Measurements from ENCODE around the gene UBE2V1. TPM values are rescaled to one million over a fixed set of nuclear protein-coding genes. Genes with fewer than 3 reads are reported as not detected.

Gene UBE2V1
- total RNA-seq, 2 donors from 2014 or later: 47.1 to 64.7 TPM

- Histone ChIP-seq H3K9me3 (no peaks in the 10 kb centered on the region), H3K27me3 (replicated peaks; ENCODE audit: insufficient read depth) (no peaks in the 10 kb centered on the region), H3K4me3 (no peak overlapping the region), H3K36me3 (no peaks in the 10 kb centered on the region), H3K27ac (no peak overlapping the region), H3K4me1 (replicated peaks) (no peaks in the 10 kb centered on the region)
- no peak for DNase-seq (ENCODE audit: low spot score)
- WGBS: 78% methylated on average over 9 of the region's 9 CpGs
- intact Hi-C loops (cut with DNase I): no loop called here
- TF ChIP-seq, protein P1, sequence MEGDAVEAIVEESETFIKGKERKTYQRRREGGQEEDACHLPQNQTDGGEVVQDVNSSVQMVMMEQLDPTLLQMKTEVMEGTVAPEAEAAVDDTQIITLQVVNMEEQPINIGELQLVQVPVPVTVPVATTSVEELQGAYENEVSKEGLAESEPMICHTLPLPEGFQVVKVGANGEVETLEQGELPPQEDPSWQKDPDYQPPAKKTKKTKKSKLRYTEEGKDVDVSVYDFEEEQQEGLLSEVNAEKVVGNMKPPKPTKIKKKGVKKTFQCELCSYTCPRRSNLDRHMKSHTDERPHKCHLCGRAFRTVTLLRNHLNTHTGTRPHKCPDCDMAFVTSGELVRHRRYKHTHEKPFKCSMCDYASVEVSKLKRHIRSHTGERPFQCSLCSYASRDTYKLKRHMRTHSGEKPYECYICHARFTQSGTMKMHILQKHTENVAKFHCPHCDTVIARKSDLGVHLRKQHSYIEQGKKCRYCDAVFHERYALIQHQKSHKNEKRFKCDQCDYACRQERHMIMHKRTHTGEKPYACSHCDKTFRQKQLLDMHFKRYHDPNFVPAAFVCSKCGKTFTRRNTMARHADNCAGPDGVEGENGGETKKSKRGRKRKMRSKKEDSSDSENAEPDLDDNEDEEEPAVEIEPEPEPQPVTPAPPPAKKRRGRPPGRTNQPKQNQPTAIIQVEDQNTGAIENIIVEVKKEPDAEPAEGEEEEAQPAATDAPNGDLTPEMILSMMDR (IDR thresholded peaks at IDR 0.05): no peak
- no peak for TF ChIP-seq POLR2AphosphoS5 (IDR thresholded peaks at IDR 0.05)
- no peak for TF ChIP-seq POLR2A (IDR thresholded peaks at IDR 0.05)
Observed at GRCh38 chr20:50034567-50035180, 78.3 kb downstream of the UBE2V1 start.

DNA sequence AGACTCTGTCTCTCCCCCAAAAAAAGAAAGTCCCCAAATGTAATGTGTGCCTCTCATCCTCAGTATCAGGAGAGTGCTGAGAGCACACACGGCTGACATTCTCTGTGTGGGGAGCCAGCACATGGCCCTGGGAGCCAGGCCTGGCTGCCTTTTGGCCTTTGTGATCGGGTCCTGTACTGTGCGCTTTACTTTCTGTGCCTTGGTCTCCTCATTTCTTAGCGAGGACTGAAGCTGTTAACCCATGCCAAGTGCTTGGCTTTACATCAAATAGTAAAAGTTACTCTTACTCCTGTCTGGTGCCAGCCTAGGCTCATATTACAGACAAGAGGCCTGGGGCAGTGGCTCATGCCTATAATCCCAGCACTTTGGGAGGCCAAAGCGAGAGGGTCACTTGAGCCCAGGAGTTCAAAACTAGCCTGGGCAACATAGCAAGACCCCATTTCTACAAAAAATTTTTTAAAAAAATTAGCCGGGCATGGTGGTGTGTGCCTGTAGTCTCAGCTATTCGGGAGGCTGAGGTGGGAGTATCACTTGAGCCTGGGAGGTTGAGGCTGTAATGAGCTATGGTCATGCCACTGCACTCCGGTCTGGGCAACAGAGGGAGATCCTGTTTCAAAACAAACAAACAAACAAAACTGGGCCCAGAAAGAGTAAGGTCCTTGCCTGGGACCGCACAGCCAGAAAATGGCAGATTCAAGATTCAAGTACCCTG is 79.8 kb downstream of the UBE2V1 start:
- TF ChIP-seq POLR2A (IDR thresholded peaks at IDR 0.05) (no peak), POLR2AphosphoS5 (IDR thresholded peaks at IDR 0.05) (no peak)
- TF ChIP-seq, protein P1 (IDR thresholded peaks at IDR 0.05): no peak
- Histone ChIP-seq H3K27ac (no peak overlapping the region), H3K36me3 (no peaks in the 10 kb centered on the region), H3K4me3 (no peak overlapping the region), H3K27me3 (replicated peaks; ENCODE audit: insufficient read depth) (no peaks in the 10 kb centered on the region), H3K4me1 (replicated peaks) (no peaks in the 10 kb centered on the region), H3K9me3 (no peaks in the 10 kb centered on the region)
- no peak for DNase-seq (ENCODE audit: low spot score)
- WGBS: 72% methylated on average over 9 of the region's 9 CpGs
- intact Hi-C loops (cut with DNase I): no loop called here

Other genes with a start within 250 kb of the UBE2V1 start
- gene SPATA2, start 197.6 kb downstream of the UBE2V1 start, total RNA-seq: 10 to 100 TPM in 1 of 2 donors, 1 to 10 TPM in 1; 9.2 to 15.2 TPM
- 100 to 1,000 TPM; 166 to 239 TPM for gene RNF114, start 176.8 kb downstream of the UBE2V1 start, total RNA-seq
- gene SNAI1, start 130.2 kb downstream of the UBE2V1 start, total RNA-seq: 1 to 10 TPM; 1.0 to 7.4 TPM
- gene PEDS1, start 40.6 kb upstream of the UBE2V1 start, total RNA-seq: 10 to 100 TPM; 34.5 to 54.8 TPM
- 10 to 100 TPM; 72.8 to 77.2 TPM for gene CEBPB, start 77.7 kb upstream of the UBE2V1 start, total RNA-seq

Measured in prostate gland (tissue), 2 donors.